Ureter (tissue), 1 donor: ENCODE data around the gene TRABD2B. TPM values are rescaled to one million over a fixed set of nuclear protein-coding genes. Genes with fewer than 3 reads are reported as not detected.

Experiments
- DNase-seq: peaks from one replicate; pipeline ENCODE4 v3.0.0-alpha.2; 2020; ENCODE audit warnings: low spot score
- total RNA-seq: library from RNA; stranded (reverse); gene quantifications from one replicate; pipeline ENCODE4 v1.2.4, GENCODE V29; 2023
- donor health status: DM: yes; HTN: yes; CAD: no.

The TRABD2B gene
- total RNA-seq, 1 donor from 2014 or later, result 4.6 TPM

DNA sequence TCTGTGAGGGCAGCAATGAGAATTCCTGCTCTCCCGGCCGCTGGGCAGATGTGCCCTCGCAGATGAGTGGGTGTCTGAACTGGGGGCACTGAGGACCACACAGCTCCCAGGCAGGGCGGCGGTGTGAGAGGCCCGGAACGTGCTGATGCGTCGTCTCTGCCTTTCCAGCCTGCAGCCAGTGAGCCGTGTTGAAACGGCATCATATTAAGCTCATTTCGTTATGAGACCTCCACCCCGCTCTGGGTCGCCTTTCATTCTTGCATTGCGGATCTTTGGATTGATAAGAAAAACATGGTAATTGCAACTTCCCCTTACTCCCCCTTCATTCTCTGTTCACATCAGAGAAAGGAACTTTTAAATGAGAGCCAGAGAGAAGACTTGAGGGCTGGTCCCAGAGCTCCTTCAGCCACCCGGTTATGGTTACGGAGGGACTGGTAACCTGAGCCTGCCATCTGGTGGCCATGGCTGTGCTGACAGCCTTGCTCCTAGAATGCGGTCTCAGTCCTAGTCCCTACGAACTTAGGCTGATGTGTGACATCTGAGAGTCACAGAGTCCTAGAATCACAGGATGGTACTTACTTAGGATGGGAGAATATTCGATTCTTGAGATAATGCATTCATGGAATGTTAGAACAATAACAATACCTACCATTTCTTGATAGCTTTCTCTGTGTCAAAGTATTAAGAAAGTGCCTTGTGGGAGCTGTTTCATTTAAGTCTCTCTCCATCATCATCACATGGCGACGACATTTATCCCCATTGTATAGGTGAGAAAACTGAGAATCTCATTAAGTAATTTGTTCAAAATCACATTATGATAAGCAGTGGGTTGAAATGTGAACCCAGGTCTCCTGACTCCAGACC lies 271.0 kb downstream of the TRABD2B start:
- DNase-seq, result peak; percentile 82

DNA sequence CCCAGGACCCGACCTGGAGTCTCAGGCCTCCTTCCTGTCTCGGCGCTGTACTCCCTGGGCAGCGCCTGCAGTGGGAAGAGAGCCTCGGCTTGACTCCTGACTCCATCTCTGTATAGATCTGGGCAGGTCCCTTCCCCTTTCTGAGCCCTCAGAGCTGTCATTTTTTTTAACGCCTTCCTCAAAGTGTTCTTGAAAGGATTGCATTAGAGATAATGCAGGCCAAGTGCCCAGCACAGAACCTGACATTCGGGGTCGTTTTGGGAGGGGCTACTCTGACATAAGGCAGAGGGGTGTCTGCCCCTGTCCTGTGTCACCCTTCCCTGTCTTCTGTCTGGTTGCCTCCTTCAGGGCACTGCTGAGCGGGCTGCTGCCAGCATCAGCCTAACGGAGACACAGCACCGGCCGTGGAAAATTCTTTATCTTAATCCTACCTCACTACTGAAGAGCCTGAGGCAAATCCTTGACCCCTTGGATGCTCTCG lies 271.6 kb downstream of the TRABD2B start:
- no peak for DNase-seq

DNA sequence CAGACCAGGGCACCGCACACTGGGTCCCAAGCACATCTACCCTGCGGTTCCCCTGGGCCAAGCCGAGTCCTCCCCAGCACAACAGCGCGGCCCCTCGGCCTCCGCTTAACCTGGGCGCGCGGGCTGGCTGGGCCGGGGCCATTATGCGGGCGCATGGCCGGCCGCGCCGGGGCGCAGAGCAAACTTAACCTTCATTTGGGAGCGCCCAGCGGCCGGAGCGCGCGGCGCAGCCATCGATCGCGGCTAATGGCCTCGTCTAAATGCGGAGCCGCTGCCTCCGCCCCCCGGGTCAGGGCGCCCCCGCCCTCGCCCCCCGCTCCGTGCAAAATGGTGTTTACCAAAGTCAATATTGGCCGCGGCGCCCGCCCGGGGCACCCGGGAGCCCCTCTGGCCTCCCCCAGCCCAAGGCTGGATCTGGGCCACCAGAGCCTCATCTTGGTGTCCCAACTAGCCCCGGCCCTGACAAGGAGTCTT lies 272.1 kb downstream of the TRABD2B start:
- DNase-seq, result no peak

DNA sequence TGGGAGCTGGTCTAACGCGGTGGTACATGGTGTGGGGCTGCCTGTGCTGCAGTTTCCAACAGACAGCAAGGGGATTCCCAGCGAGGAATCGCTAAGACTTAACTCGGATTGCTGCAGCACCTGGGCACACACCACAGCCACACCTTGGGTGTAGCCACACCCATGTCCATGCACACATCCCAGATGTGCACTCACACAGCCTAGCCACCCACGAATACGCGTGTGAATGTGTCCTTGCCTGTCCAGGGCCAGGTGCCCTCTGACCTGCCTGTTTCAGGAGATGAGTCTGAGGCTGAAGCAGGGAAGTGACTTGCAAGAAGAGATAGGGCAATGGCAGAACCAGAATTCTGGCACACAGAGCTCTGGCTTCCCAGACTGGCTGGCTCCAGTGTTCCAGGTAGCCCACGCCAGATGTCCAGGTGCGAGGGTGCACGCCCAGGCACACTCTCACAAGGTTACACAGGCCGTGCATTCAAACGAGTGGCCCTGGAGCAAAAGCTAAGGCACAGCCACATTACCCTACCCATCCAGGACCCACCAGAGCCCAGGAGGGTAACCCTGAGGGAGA lies 272.7 kb downstream of the TRABD2B start:
- no peak for DNase-seq

DNA sequence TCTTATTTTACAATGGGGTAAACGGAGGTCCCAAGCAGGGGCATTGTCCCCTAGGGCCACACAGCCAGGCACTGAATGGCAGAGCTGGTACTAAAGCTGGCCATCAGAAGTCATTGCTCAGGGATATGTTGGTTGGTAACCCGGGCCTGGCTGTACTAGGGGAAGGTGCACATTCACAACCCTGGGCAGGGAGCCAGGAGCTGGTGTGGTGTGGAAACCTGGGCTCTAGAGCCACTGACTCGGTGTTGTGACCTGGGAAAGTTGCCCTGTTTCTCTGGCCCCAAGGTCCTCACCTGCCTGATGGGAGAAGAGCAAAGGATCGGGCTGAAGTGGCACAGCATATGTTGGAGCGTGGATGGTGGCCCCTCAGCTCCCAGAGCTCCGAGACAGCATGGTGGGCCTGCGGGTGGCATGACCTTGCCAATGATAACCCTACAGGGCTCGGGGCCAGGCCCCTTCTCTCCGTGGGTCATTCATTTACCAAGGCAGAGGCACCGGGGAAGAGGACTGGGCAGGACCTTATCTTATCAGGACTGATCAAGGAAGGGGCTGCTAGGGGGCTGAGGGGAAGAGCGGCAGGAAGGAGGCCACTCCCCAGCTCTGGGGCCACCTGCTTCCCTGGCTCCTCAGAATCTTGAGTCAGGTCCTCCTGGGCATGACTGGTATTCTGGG lies 274.1 kb downstream of the TRABD2B start:
- DNase-seq, result no peak

DNA sequence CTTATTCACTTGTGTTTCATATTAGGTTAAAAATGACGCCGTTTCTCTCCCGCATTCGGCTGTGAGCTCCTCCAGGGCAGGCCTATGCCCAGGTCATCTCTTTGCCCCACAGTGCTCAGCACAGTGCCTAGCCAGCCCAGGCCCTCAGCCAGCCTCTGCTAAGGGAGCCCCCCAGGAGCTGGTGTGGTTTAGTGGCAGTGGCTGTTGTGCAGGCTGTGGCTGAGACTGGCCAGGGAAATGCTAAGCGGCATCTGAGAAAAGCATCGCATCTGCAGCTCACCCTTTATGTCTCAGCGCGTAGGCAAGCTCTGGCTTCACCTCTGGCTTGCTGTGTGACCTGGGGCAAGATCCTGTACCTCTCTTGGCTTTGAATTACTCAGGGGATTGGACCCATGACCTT lies 275.1 kb downstream of the TRABD2B start:
- no peak for DNase-seq

DNA sequence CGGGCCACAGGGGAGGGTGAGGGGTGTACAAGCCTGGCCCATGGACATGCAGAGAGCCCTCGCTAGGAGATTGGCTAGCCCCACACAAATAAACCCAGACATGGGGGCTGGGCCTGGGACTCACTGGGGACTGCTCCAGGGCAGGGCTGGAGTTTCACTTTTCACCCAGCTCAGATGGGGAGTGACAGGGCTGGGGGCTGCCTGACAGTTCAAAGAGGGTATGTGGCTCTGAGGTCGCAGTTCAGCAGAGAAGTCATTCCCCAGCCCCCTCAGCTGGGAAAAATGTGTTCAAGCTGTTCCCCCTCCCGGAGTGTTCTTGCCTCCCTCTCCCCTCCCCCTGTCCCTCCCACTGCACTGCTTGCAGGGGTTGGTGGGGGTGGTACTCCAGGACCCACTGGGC lies 277.1 kb downstream of the TRABD2B start:
- DNase-seq, result no peak

DNA sequence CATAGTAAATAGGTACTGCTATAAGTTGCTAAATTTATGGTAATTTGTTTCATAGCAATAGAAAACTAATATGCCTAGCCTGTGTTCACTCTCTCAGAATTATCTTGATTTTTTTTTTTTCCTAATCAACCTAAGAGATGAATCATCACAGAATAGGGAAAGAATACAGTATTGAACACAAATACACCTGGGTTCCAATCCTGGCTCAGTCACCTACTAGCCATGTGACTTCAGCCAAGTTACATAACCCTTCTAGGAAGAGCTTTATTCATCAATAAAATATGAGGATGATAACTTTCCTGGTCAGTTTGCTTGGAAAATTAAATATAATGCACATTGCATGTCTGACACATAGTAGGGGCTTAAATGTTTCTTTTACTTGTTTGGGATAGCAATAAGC lies 279.8 kb downstream of the TRABD2B start:
- DNase-seq, result no peak

DNA sequence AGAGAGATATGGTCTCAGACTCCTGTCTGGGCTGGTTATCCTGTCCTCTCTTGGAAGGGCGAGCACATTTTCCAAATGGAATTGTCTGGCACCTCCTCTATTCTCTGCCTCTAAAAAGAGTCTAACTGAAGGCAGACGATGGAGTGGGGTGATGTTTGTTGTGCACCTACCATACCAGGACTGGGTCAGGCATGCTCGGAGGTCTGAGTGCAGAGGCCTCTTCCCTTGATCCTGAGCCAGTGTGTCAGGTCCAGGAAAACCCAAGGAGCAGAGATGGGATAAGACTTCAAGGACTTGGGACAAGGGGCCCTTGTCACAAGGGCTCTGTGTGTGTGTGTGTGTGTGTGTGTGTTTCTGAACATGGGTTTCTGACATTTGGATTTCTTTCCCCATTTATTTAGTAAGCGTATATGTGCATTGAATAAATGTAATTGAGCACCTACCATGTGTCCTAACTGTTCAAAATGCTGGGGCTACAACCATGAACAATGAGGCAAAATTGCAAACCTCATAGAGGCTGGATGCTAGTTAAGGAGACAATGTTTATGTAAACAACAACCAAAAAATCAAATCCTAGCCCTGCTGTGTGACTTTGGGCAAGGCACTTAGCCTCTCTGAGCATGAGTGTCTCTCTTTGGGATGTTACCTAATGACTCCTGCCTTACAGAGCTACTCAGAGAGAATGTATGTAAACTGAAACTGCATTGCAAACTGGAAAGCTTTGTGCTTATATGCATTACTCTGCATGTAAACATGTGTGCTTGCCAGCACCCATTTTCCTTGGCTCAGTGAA lies 283.0 kb downstream of the TRABD2B start:
- DNase-seq, result no peak

DNA sequence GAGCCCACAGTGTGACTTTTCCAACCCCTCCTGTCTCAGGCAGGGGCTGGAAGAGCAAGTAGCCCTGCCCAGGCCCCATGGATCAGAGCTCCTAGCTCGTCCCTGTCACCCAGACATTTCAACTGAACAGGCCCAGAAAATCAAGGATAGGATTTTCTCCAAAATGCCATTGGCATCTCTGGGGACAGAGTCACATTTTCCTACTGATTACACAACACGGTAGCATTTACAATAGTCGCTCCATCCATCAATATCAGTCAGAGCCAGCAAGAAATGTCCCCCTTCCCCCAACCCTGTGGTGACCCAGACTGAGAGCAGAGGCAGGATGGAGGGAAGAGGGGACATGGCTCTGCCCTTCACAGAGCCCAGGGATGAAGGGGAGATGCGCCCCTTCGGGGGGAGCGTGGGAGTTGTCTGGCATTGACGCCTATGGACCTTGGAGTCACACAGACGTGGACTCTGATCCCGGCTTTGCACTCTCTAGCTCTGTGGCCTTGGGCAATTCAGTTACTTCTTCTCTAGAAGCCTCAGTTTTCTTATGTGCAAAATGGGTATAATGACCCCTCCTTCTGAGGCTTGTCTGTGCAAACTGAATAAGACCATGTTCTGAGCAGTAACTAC lies 283.7 kb downstream of the TRABD2B start:
- DNase-seq, result no peak

DNA sequence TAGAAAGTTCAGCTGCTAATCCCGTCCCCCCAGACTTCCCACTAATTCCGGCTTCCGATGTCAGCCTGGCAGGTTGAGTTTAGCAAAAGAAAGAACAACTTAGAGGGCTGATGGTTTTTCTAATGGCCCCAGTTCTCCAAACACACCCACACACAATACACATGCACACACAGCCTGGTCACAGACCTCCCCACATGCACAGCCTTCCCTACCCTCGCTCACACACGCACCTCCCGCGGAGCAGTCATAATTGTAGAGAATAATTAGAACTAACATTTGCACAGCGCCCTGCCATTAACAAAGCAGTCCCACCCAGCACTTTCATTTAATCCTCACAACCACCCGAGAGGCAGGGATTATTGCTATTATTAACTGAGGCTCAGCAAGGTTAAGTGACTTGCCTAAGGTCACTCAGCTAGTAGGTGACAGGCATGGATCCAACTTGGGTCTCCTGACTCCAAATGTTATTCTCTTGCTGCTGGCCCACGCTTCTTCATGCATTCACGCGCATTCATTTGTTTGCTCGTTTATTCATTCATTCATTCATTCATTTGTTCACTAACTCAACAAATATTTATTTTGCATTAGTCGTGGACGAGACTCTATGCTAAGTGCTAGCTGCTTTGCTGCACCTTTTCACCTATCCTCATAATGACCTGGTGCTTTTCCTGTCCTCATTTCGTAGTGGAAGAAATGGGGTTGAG lies 284.4 kb downstream of the TRABD2B start:
- no peak for DNase-seq

DNA sequence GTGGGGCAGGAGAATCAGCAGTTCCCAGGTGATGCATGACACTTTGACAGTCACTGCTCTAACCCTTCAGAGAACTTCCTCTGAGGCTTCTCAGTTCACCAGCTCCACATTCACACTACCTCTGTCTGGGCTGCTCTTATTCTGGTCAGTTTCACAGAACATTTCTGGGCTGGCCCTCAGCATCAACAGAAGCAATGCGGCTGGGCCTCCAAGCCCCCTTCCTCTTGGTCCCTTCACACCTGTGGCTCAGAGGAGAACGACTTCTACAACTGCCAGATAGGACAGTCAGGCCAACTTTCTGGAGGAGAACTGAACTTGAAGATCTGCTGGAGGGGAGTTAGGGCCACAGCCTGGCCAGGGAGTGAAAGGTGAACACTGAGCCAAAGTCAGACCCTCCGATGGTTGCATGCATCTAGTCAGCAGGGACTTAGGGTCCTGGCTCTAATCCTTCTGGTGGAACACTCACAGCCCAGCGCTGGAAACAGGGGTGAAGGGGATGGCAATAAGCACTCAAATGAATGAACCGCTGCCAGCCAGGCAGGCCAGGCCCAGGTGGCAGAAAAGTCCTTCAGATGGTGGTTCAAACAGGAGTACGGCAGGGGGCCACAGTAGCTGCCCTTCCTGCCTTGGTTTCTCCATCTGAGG lies 285.2 kb downstream of the TRABD2B start:
- no peak for DNase-seq

DNA sequence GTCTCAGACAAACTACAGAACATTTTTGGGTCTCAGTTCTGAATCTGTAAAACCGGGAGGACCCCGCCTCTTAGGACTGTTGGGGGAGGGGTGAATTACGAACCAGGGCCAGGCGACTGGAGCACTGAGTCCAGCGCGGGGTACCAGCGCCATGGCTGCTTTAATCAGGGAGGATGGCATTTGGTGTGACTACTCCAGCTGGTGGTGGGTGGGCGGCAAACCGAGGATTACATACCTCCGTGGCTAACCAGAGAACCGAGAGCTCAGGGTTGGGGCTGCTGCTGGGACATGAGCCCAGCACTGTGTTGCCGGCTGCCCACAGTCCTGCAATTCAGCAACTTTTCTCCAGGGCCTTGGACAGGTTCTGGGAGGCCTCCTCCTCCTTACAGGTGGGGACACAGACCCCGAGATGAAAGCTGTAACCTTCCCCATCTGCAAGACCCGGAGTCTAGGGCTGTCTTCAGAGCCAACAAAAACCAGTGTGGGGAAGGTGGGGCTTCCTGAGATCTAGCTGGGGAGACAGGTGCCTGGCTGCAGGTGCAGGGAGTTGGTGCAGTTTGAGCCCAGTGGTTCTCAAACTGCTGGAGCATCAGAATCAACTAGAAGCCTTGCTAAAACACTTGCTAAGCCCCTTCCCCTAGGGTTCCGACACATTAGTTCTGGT lies 285.9 kb downstream of the TRABD2B start:
- no peak for DNase-seq

Other genes starting within 250 kb of the TRABD2B start
- gene SLC5A9, start 225.3 kb upstream of the TRABD2B start, total RNA-seq, result 0.31 TPM